H1 (cell line): Measurements from ENCODE around the gene PPBP. TPM values are rescaled to one million over a fixed set of nuclear protein-coding genes. Genes with fewer than 3 reads are reported as not detected.
"Not testable (repeated sequence)": the region's sequence is repeated elsewhere in the genome, so short reads cannot be mapped to it uniquely, and the experiment has no call there.

Experiments
- CTCF ChIA-PET: fragments of 300-600 bp; sonication (Branson Sonifier 250); formaldehyde crosslinking; loops from one replicate; lab custom pipeline; 2021; ENCODE audit not compliant: partially characterized antibody; lab: Charles Lee
- POLR2A ChIA-PET: fragments of 300-600 bp; sonication (Branson Sonifier 250); formaldehyde crosslinking; loops from one replicate; lab custom pipeline; 2021; ENCODE audit warnings: inconsistent platforms; ENCODE audit not compliant: partially characterized antibody; lab: Charles Lee
- DNase-seq, 2 experiments: peaks; one replicate each; pipeline versions ENCODE4 v3.0.0 to v3.0.0-alpha.2; 2010 to 2022; ENCODE audit warnings: low spot score in 2 of 2, low read depth in 1 of 2, mixed read lengths in 1 of 2
- FAIRE-seq: peaks from 2 replicates; lab custom pipeline; 2011; peaks lifted over from hg19 to GRCh38; lab: Jason Lieb, UNC
- H2AFZ ChIP-seq: 2 replicates; pipeline ENCODE4 v1.8.1; 2012; ENCODE audit warnings: low read length, inconsistent platforms
- H2AK5ac ChIP-seq: 2 replicates; pipeline ENCODE4 v1.6.1; 2013; ENCODE audit warnings: low read depth, low read length
- H2BK120ac ChIP-seq: replicated peaks from 2 replicates; pipeline ENCODE3; 2013; ENCODE audit warnings: low read depth, low read length, inconsistent platforms
- H2BK12ac ChIP-seq: 2 replicates; pipeline ENCODE4 v1.6.1; 2013; ENCODE audit warnings: low read depth, low read length
- H2BK15ac ChIP-seq: 2 replicates; pipeline ENCODE4 v1.6.1; 2013; ENCODE audit warnings: low read length
- H2BK20ac ChIP-seq: 2 replicates; pipeline ENCODE4 v1.6.1; 2013; ENCODE audit warnings: low read length
- H2BK5ac ChIP-seq: 2 replicates; pipeline ENCODE4 v1.6.1; 2013; ENCODE audit warnings: low read depth, low read length
- H3K14ac ChIP-seq: 2 replicates; pipeline ENCODE4 v1.6.1; 2013; ENCODE audit warnings: inconsistent platforms; ENCODE audit not compliant: insufficient read length
- H3K18ac ChIP-seq: 2 replicates; pipeline ENCODE4 v1.6.1; 2013; ENCODE audit warnings: low read length; ENCODE audit errors: extremely low read depth
- H3K23ac ChIP-seq: 2 replicates; pipeline ENCODE4 v1.6.1; 2013; ENCODE audit warnings: inconsistent platforms; ENCODE audit not compliant: insufficient read length
- H3K23me2 ChIP-seq: 2 replicates; pipeline ENCODE4 v1.6.1; 2013; ENCODE audit warnings: low read depth, low read length
- H3K27ac ChIP-seq: 2 replicates; pipeline ENCODE4 v1.6.1; 2011; ENCODE audit warnings: low read depth, low read length, inconsistent platforms
- H3K27me3 ChIP-seq, 4 experiments: replicated peaks in 1 of 4; 1 replicate in 1 of 4; 2 replicates in 3 of 4; pipeline versions ENCODE4 v1.6.1 to v1.8.1; 2011 to 2013; ENCODE audit warnings: low read length in 3 of 4, mild to moderate bottlenecking in 3 of 4, inconsistent platforms in 2 of 4, mixed read lengths in 2 of 4, moderate library complexity in 1 of 4; ENCODE audit not compliant: control insufficient read depth in 3 of 4, insufficient read depth in 3 of 4; ENCODE audit errors: extremely low read depth in 1 of 4
- H3K36me3 ChIP-seq, 4 experiments: 2 replicates each; pipeline versions ENCODE4 v1.6.1 to v1.8.1; 2011 to 2013; ENCODE audit warnings: mild to moderate bottlenecking in 4 of 4, low read length in 3 of 4, moderate library complexity in 2 of 4, control low read depth in 1 of 4, inconsistent platforms in 1 of 4; ENCODE audit not compliant: insufficient read depth in 4 of 4, control insufficient read depth in 2 of 4
- H3K4ac ChIP-seq: replicated peaks from 2 replicates; pipeline ENCODE3; 2013; ENCODE audit warnings: low read length, low read depth, mixed read lengths, inconsistent platforms; ENCODE audit not compliant: insufficient read length
- H3K4me1 ChIP-seq, 4 experiments: replicated peaks in 1 of 4; 1 replicate in 1 of 4; 2 replicates in 3 of 4; pipeline versions ENCODE4 v1.6.1 to v1.8.1; 2011 to 2013; ENCODE audit warnings: low read length in 3 of 4, inconsistent platforms in 2 of 4, mixed read lengths in 1 of 4; ENCODE audit not compliant: insufficient read depth in 4 of 4, control insufficient read depth in 3 of 4
- H3K4me2 ChIP-seq, 2 experiments: 2 replicates each; pipeline versions ENCODE4 v1.6.1 to v1.8.1; 2011 to 2013; ENCODE audit warnings: low read depth in 2 of 2, low read length in 2 of 2, control low read depth in 1 of 2, inconsistent platforms in 1 of 2, mild to moderate bottlenecking in 1 of 2; ENCODE audit not compliant: insufficient read depth in 1 of 2
- H3K4me3 ChIP-seq, 4 experiments: fragments of 200-600, 300-600 bp in 1 of 4; sonication (generic), shearing (Covaris generic), sonication (Bioruptor Twin) in 1 of 4; 2 replicates each; pipeline versions ENCODE4 v1.5.1 to v1.8.1; 2011 to 2016; ENCODE audit warnings: low read length in 4 of 4, low read depth in 3 of 4, control low read depth in 2 of 4, inconsistent platforms in 2 of 4, mild to moderate bottlenecking in 2 of 4, mixed read lengths in 1 of 4, moderate library complexity in 1 of 4; ENCODE audit not compliant: insufficient read depth in 2 of 4; ENCODE audit errors: extremely low read depth in 1 of 4
- H3K56ac ChIP-seq: replicated peaks from 2 replicates; pipeline ENCODE3; 2013; ENCODE audit warnings: low read depth, mild to moderate bottlenecking, mixed read lengths, low read length, inconsistent platforms; ENCODE audit not compliant: insufficient read length
- H3K79me1 ChIP-seq: 2 replicates; pipeline ENCODE4 v1.6.1; 2013; ENCODE audit warnings: low read depth, low read length, control low read depth
- H3K79me2 ChIP-seq, 2 experiments: 2 replicates each; pipeline versions ENCODE4 v1.6.1 to v1.8.1; 2012 to 2013; ENCODE audit warnings: low read length in 2 of 2, mild to moderate bottlenecking in 2 of 2, inconsistent platforms in 1 of 2; ENCODE audit not compliant: insufficient read depth in 2 of 2, control insufficient read depth in 1 of 2
- H3K9ac ChIP-seq, 4 experiments: replicated peaks in 1 of 4; 1 replicate in 1 of 4; 2 replicates in 3 of 4; pipeline versions ENCODE4 v1.6.1 to v1.8.1; 2011 to 2013; ENCODE audit warnings: low read depth in 3 of 4, low read length in 3 of 4, control low read depth in 2 of 4, mild to moderate bottlenecking in 2 of 4, moderate library complexity in 2 of 4, inconsistent platforms in 1 of 4; ENCODE audit errors: extremely low read depth in 1 of 4
- H3K9me3 ChIP-seq, 2 experiments: 2 replicates each; pipeline versions ENCODE4 v1.6.1 to v1.8.1; 2012 to 2013; ENCODE audit warnings: mild to moderate bottlenecking in 2 of 2, moderate library complexity in 2 of 2, control low read depth in 1 of 2, inconsistent platforms in 1 of 2, low read depth in 1 of 2, low read length in 1 of 2, mixed read lengths in 1 of 2; ENCODE audit not compliant: insufficient read depth in 2 of 2
- H4K20me1 ChIP-seq, 2 experiments: replicated peaks in 1 of 2; 2 replicates each; pipeline versions ENCODE3 to v1.8.1; 2011 to 2013; ENCODE audit warnings: inconsistent platforms in 2 of 2, low read length in 2 of 2, mild to moderate bottlenecking in 1 of 2; ENCODE audit not compliant: insufficient read depth in 2 of 2, control insufficient read depth in 1 of 2
- H4K5ac ChIP-seq: 2 replicates; pipeline ENCODE4 v1.6.1; 2013; ENCODE audit warnings: low read length, low read depth, mixed read lengths, inconsistent platforms; ENCODE audit not compliant: insufficient read length
- H4K8ac ChIP-seq: 2 replicates; pipeline ENCODE4 v1.8.0; 2013; ENCODE audit warnings: mild to moderate bottlenecking, moderate library complexity, low read length, inconsistent platforms; ENCODE audit not compliant: insufficient read depth; ENCODE audit errors: extremely low read depth
- H4K91ac ChIP-seq: replicated peaks from 2 replicates; pipeline ENCODE3; 2013; ENCODE audit warnings: low read length, mixed read lengths, inconsistent platforms; ENCODE audit not compliant: insufficient read length
- BRCA1 ChIP-seq: IDR thresholded peaks from 2 replicates; pipeline ENCODE4 v1.6.1; 2012; ENCODE audit warnings: low read depth, low read length, improper control_type of control experiment
- CBX8 ChIP-seq: fragments of 300-800, 300-1000 bp; sonication (generic); IDR thresholded peaks from 2 replicates; pipeline ENCODE4 v1.7.1; 2016; ENCODE audit warnings: low read depth, low read length, borderline replicate concordance
- CHD2 ChIP-seq: IDR thresholded peaks from 2 replicates; pipeline ENCODE4 v1.6.1; 2012; ENCODE audit warnings: low read length, improper control_type of control experiment
- RBBP5 ChIP-seq: IDR thresholded peaks from 2 replicates; pipeline ENCODE4 v1.7.1; 2012; ENCODE audit warnings: low read depth, mild to moderate bottlenecking, inconsistent platforms, low read length, moderate library complexity, borderline replicate concordance
- SP4 ChIP-seq: IDR thresholded peaks from 2 replicates; pipeline ENCODE4 v1.6.1; 2012; ENCODE audit warnings: low read length, inconsistent platforms
- SUZ12 ChIP-seq: fragments of 200-600 bp; sonication (generic); IDR thresholded peaks from 2 replicates; pipeline ENCODE4 v1.6.1; 2012; ENCODE audit warnings: mild to moderate bottlenecking, inconsistent platforms, low read length, moderate library complexity, mixed read lengths
- WGBS, 2 experiments: shearing (Covaris generic) in 1 of 2; methylation state at CpG; one replicate each; pipeline versions ENCODE4 v1.1.6 to v1.1.7; 2013 to 2015; ENCODE audit warnings: low lambda C conversion rate in 2 of 2, mixed read lengths in 2 of 2, inconsistent platforms in 1 of 2, low coverage in 1 of 2, missing lambda C conversion rate in 1 of 2; ENCODE audit not compliant: insufficient replicate concordance in 2 of 2, insufficient coverage in 1 of 2, insufficient read length in 1 of 2; ENCODE audit errors: extremely low coverage in 1 of 2, missing lambda C conversion rate in 1 of 2; 5-methylcytosine and 5-hydroxymethylcytosine counted together
- polyA plus RNA-seq, 7 experiments: library from polyadenylated mRNA; depleted of rRNA in 3 of 7; stranded (reverse) in 5 of 7; unstranded in 2 of 7; fragments of >200 nt in 5 of 7; fragments of 200-250 nt in 2 of 7; gene quantifications; 1 replicate in 5 of 7; 2 replicates in 1 of 7; 4 replicates in 1 of 7; pipeline versions ENCODE4 v1.2.1 to v1.2.3, GENCODE V29; 2011 to 2013; ENCODE audit warnings: missing spikeins in 2 of 7, mixed read lengths in 2 of 7
- total RNA-seq: library from RNA; stranded (reverse); fragmentation: NEBNext Ultra II Directional; extraction: Animal tissue kit (Norgen Biotek cat#: 25700); gene quantifications from 2 replicates; pipeline ENCODE4 v1.2.1, GENCODE V29; 2021

PPBP gene
- total and polyA plus RNA-seq, 2 of the 8 experiments (the other 6 are each of a cell fraction or from before 2014, with no cell fraction given): 0.18 to 0.43 TPM

- TF ChIP-seq RBBP5 (no peak), BRCA1 (no peak), CHD2 (no peak), SP4 (no peak), CBX8 (no peak), SUZ12 (no peak)
Measured at GRCh38 chr4:73984736-73985527, 3.1 kb downstream of the PPBP start (continued).

DNA sequence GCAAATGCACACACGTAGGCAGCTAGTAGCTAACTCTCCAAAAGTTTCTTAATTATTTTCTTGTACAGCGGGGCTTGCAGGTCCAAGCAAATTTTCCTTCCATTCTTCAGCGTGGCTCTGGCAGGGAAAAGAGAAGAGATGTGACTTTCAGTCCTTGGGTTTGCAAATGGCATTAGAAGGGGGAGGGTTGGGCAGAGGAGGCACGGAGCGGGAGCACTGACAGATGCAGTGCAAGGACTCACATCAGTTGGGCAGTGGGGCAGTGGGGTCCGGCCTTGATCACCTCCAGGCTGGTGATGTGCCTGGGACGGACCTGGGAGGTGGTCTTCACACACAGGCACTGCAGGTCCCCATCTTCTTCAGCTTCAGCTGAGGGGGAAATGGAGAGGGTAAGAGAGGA is 6.8 kb downstream of the PPBP start:
- peak overlapping the region; percentile 54; the same call in 1 of the 2 replicates for H2AK5ac ChIP-seq
- CTCF ChIA-PET, DNase-seq, H3K4ac ChIP-seq, H3K79me1 ChIP-seq, H4K8ac ChIP-seq, H4K5ac ChIP-seq, H2BK15ac ChIP-seq, H3K9ac ChIP-seq, H2AFZ ChIP-seq, H3K23ac ChIP-seq, H3K79me2 ChIP-seq, H3K27ac ChIP-seq, H3K27me3 ChIP-seq, H3K4me3 ChIP-seq, H3K9me3 ChIP-seq, H3K56ac ChIP-seq, FAIRE-seq, H3K36me3 ChIP-seq, H3K23me2 ChIP-seq, H3K14ac ChIP-seq, H4K20me1 ChIP-seq: not testable (repeated sequence)
- H2BK5ac ChIP-seq: peak overlapping the region; percentile 91; the same call in 1 of the 2 replicates
- H3K4me2 ChIP-seq: peak overlapping the region in 1 of 2 experiments; percentile 20; a peak in 1 of 4 replicates
- H3K4me1 ChIP-seq: peaks cover 0 to 23% (median 7%) of the 10 kb centered on the region in 4 experiments; a peak in 4 of 7 replicates
- H2BK20ac ChIP-seq: peak overlapping the region; percentile 83
- H2BK12ac ChIP-seq: peak overlapping the region; percentile 69
- POLR2A ChIA-PET: interaction anchor here (1.0 kb wide), 1 partner anchor 15 kb away, joined by 5 read pairs; no protein-coding TSS in a partner anchor
- peak overlapping the region; percentile 95 for H4K91ac ChIP-seq
- WGBS, 2 experiments: 79% methylated on average over 6 of the region's 7 CpGs; no CpG with 5 or more reads in 1 of the 2 experiments
- H3K18ac ChIP-seq: peak overlapping the region; percentile 71
- H2BK120ac ChIP-seq: peak overlapping the region; percentile 94
